HCT116 (cell line): ENCODE data around the gene KIF18B.

Experiments
- CBX3 ChIP-seq: IDR thresholded peaks from 2 replicates; pipeline ENCODE4 v1.6.1; 2012; ENCODE audit warnings: low read depth
- CEBPB ChIP-seq: IDR thresholded peaks from 2 replicates; pipeline ENCODE4 v1.6.1; 2012; ENCODE audit warnings: low read depth
- EGR1 ChIP-seq: IDR thresholded peaks from 2 replicates; pipeline ENCODE4 v1.6.1; 2012; ENCODE audit warnings: low read depth
- ELF1 ChIP-seq: IDR thresholded peaks from 2 replicates; pipeline ENCODE4 v1.6.1; 2012; ENCODE audit warnings: low read depth, borderline replicate concordance
- EZH2 ChIP-seq: fragments of 200-600 bp; sonication (generic); IDR thresholded peaks from 2 replicates; pipeline ENCODE4 v1.6.1; 2017; ENCODE audit warnings: antibody characterized with exemption, mixed run types
- EZH2phosphoT487 ChIP-seq: fragments of 200-600 bp; IDR thresholded peaks from 2 replicates; pipeline ENCODE4 v1.6.1; 2018; ENCODE audit warnings: antibody characterized with exemption, borderline replicate concordance
- POLR2A ChIP-seq: IDR thresholded peaks from 2 replicates; pipeline ENCODE4 v1.7.0; 2011; ENCODE audit warnings: borderline replicate concordance; ENCODE audit not compliant: insufficient read depth, insufficient read length; ENCODE audit errors: extremely low read depth
- RAD21 ChIP-seq: IDR thresholded peaks from 2 replicates; pipeline ENCODE4 v1.6.1; 2012; ENCODE audit warnings: low read depth, mild to moderate bottlenecking
- SRF ChIP-seq: IDR thresholded peaks from 2 replicates; pipeline ENCODE4 v1.6.1; 2012; ENCODE audit warnings: low read depth
- ZFX ChIP-seq: fragments of 450-650 bp; IDR thresholded peaks from 2 replicates; pipeline ENCODE4 v1.6.1; 2017
- ZNF274 ChIP-seq: fragments of 200-500 bp; sonication (Bioruptor generic); IDR thresholded peaks from 2 replicates; pipeline ENCODE4 v1.6.1; 2014; ENCODE audit warnings: mild to moderate bottlenecking, low read depth, low read length, inconsistent platforms
- TF ChIP-seq, protein P1 (sequence below), 3 experiments: fragments of 200-600 bp in 1 of 3; sonication (generic) in 1 of 3; IDR thresholded peaks in 2 of 3; conservative IDR thresholded peaks in 1 of 3; 2 replicates each; pipeline ENCODE4 v1.5.1; 2012 to 2017; ENCODE audit warnings: low read depth in 2 of 3, low read length in 2 of 3, antibody characterized with exemption in 1 of 3, borderline replicate concordance in 1 of 3, control low read depth in 1 of 3, mild to moderate bottlenecking in 1 of 3, mixed read lengths in 1 of 3, mixed run types in 1 of 3, moderate library complexity in 1 of 3; ENCODE audit not compliant: insufficient read depth in 1 of 3
- TF ChIP-seq, protein P2 (sequence below): IDR thresholded peaks from 2 replicates; pipeline ENCODE4 v1.6.1; 2012; ENCODE audit warnings: low read depth
- TF ChIP-seq, protein P3 (sequence below): IDR thresholded peaks from 2 replicates; pipeline ENCODE4 v1.6.1; 2012

DNA sequence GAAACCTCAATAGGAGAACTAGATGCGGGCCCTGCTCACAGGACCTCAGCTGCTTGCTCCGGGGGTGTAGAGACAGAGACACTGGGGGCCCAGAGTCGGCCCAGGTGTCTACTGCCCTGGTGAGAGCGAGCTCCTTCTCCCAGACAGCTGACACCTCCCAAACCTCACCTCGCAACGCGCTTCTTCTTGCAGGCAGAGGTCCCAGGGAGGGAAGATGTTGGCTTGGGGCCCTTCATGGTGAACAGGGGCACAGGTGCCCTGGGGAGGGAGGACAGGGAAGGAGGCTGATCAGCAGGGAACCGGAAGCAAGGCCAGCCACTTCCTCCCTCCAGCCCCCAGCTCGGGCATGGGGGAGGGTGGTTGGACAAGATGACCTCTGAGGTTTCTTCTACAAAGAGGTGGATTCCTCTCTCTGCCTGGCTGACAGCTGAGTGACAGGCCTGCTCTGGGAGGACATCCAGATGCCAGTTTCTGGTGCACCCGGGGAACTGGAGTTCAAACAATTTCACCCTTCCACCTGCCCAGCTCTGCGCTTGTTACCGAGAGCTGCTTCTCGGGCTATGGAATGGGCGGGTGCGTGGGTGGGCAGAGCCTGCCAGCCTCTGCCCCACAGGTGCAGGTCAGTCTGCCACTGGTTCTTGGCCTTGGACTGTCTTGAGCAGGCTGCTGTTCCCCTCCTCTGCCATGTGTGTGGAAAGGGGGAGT, 20.6 kb downstream of the KIF18B start:
- no peak for TF ChIP-seq EZH2
- TF ChIP-seq RAD21, result no peak
- TF ChIP-seq, protein P1, sequence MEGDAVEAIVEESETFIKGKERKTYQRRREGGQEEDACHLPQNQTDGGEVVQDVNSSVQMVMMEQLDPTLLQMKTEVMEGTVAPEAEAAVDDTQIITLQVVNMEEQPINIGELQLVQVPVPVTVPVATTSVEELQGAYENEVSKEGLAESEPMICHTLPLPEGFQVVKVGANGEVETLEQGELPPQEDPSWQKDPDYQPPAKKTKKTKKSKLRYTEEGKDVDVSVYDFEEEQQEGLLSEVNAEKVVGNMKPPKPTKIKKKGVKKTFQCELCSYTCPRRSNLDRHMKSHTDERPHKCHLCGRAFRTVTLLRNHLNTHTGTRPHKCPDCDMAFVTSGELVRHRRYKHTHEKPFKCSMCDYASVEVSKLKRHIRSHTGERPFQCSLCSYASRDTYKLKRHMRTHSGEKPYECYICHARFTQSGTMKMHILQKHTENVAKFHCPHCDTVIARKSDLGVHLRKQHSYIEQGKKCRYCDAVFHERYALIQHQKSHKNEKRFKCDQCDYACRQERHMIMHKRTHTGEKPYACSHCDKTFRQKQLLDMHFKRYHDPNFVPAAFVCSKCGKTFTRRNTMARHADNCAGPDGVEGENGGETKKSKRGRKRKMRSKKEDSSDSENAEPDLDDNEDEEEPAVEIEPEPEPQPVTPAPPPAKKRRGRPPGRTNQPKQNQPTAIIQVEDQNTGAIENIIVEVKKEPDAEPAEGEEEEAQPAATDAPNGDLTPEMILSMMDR (IDR thresholded peaks at IDR 0.05 in 2 of 3, conservative IDR thresholded peaks at IDR 0.05 in 1 of 3; ENCODE audit: borderline replicate concordance in 1 of 3, insufficient read depth in 1 of 3, low read depth in 2 of 3, low read length in 2 of 3), result no peak
- no peak for TF ChIP-seq POLR2A
- TF ChIP-seq CBX3, result no peak
- TF ChIP-seq ELF1, result no peak
- TF ChIP-seq ZNF274, result no peak
- TF ChIP-seq CEBPB, result no peak
- TF ChIP-seq ZFX, result no peak
- TF ChIP-seq, protein P2, sequence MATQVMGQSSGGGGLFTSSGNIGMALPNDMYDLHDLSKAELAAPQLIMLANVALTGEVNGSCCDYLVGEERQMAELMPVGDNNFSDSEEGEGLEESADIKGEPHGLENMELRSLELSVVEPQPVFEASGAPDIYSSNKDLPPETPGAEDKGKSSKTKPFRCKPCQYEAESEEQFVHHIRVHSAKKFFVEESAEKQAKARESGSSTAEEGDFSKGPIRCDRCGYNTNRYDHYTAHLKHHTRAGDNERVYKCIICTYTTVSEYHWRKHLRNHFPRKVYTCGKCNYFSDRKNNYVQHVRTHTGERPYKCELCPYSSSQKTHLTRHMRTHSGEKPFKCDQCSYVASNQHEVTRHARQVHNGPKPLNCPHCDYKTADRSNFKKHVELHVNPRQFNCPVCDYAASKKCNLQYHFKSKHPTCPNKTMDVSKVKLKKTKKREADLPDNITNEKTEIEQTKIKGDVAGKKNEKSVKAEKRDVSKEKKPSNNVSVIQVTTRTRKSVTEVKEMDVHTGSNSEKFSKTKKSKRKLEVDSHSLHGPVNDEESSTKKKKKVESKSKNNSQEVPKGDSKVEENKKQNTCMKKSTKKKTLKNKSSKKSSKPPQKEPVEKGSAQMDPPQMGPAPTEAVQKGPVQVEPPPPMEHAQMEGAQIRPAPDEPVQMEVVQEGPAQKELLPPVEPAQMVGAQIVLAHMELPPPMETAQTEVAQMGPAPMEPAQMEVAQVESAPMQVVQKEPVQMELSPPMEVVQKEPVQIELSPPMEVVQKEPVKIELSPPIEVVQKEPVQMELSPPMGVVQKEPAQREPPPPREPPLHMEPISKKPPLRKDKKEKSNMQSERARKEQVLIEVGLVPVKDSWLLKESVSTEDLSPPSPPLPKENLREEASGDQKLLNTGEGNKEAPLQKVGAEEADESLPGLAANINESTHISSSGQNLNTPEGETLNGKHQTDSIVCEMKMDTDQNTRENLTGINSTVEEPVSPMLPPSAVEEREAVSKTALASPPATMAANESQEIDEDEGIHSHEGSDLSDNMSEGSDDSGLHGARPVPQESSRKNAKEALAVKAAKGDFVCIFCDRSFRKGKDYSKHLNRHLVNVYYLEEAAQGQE, result no peak
- no peak for TF ChIP-seq EGR1
- no peak for TF ChIP-seq SRF
- TF ChIP-seq, protein P3, sequence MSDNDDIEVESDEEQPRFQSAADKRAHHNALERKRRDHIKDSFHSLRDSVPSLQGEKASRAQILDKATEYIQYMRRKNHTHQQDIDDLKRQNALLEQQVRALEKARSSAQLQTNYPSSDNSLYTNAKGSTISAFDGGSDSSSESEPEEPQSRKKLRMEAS, result no peak
- TF ChIP-seq EZH2phosphoT487, result no peak
